MM.1S (cell line): ENCODE results near the gene IFNL3.

ENCODE experiments used
- CTCF ChIP-seq: fragments of 300-600 bp; sonication (generic); IDR thresholded peaks from 2 replicates; pipeline ENCODE4 v1.5.1; 2016; ENCODE audit warnings: antibody characterized with exemption, low read length, mixed read lengths
- EZH2phosphoT487 ChIP-seq: fragments of 300-600 bp; sonication (generic); IDR thresholded peaks from 2 replicates; pipeline ENCODE4 v1.6.1; 2018; ENCODE audit warnings: antibody characterized with exemption, low read length

GRCh38 chr19:39209196-39209595 is 35.6 kb downstream of the IFNL3 start:
- no peak for TF ChIP-seq CTCF
- TF ChIP-seq EZH2phosphoT487: no peak
